IPS-NIHi11 (cell line): ENCODE data around the gene TSPAN4.

Source experiments
- DNase-seq: peaks from one replicate; pipeline ENCODE4 v3.0.0; 2012; ENCODE audit warnings: mixed read lengths, low spot score

TSPAN4 gene

GRCh38 chr11:804599-804964 is 38.1 kb upstream of the TSPAN4 start:
- no peak for DNase-seq

GRCh38 chr11:808427-809286 is 34.0 kb upstream of the TSPAN4 start:
- no peak for DNase-seq

- peak; percentile 93 for DNase-seq
These were observed 33.2 kb upstream of the TSPAN4 start, which contains the start of gene RPLP2 for GRCh38 chr11:809287-810039. RPLP2 (plus strand) TSS chr11:809967; CDS start chr11:810235, 268 bp downstream.

- DNase-seq = no peak
These were observed 32.5 kb upstream of the TSPAN4 start for GRCh38 chr11:810040-810567.

GRCh38 chr11:811446-812245 is 31.0 kb upstream of the TSPAN4 start:
- no peak for DNase-seq

- no peak for DNase-seq
These were observed 30.3 kb upstream of the TSPAN4 start for GRCh38 chr11:812390-812789.

- no peak for DNase-seq
These were observed 29.6 kb upstream of the TSPAN4 start for GRCh38 chr11:813072-813455.

- DNase-seq = no peak
These were observed 29.1 kb upstream of the TSPAN4 start for GRCh38 chr11:813456-814096.

GRCh38 chr11:815675-816432 is 26.8 kb upstream of the TSPAN4 start:
- DNase-seq = no peak

- DNase-seq = no peak
These were observed 26.2 kb upstream of the TSPAN4 start for GRCh38 chr11:816433-816779.

- DNase-seq = no peak
These were observed 24.1 kb upstream of the TSPAN4 start, which contains the start of gene PNPLA2 for GRCh38 chr11:818396-819128. PNPLA2 (plus strand) TSS chr11:818914; CDS start chr11:819719, 805 bp downstream.

- DNase-seq = peak; percentile 94
These were observed 23.3 kb upstream of the TSPAN4 start for GRCh38 chr11:819129-819931.

GRCh38 chr11:819943-820649 is 22.6 kb upstream of the TSPAN4 start:
- DNase-seq = peak; percentile 81

- DNase-seq = no peak
These were observed 21.8 kb upstream of the TSPAN4 start for GRCh38 chr11:820655-821511.

- no peak for DNase-seq
These were observed 20.9 kb upstream of the TSPAN4 start for GRCh38 chr11:821512-822371.

GRCh38 chr11:823441-824291 is 19.0 kb upstream of the TSPAN4 start:
- DNase-seq = no peak
